GM12878 (cell line): Measurements from ENCODE around the gene COL15A1. TPM values are rescaled to one million over a fixed set of nuclear protein-coding genes. Genes with fewer than 3 reads are reported as not detected.

Source experiments
- ATAC-seq: fragments of 200-7000 bp; cut with Tn5 transposase; 3 replicates; pipeline ENCODE4 v1.9.1; 2020; ENCODE audit warnings: mild to moderate bottlenecking, moderate library complexity
- BruUV-seq: library from RNA; stranded (reverse); fragments of 400-500 nt; replicated peaks from 2 replicates; lab custom pipeline; 2021; lab: Mats Ljungman, UMichigan
- CTCF ChIA-PET: fragments of 300-600 bp; sonication (Branson Sonifier 250); formaldehyde crosslinking; extraction: SDS; loops from one replicate; lab custom pipeline; 2021; ENCODE audit warnings: inconsistent platforms; lab: Yijun Ruan, JAX
- POLR2A ChIA-PET: fragments of 350-600 bp; formaldehyde crosslinking; extraction: SDS; loops from one replicate; lab custom pipeline; 2021; ENCODE audit warnings: inconsistent platforms; lab: Charles Lee
- RAD21 ChIA-PET: fragments of 300-600 bp; sonication (Branson Sonifier 250); formaldehyde crosslinking; loops from one replicate; lab custom pipeline; 2023; ENCODE audit warnings: antibody characterized with exemption; ENCODE audit not compliant: unreplicated experiment; lab: Charles Lee
- SMC1A ChIA-PET: fragments of 300-600 bp; sonication (Branson Sonifier 250); formaldehyde crosslinking; loops from one replicate; lab custom pipeline; 2023; ENCODE audit not compliant: unreplicated experiment, uncharacterized antibody; lab: Charles Lee
- DNase-seq: peaks from one replicate; pipeline ENCODE4 v3.0.0-alpha.2; 2011; ENCODE audit warnings: low read depth, low spot score
- FAIRE-seq: peaks from 3 replicates; lab custom pipeline; 2011; peaks lifted over from hg19 to GRCh38; lab: Jason Lieb, UNC
- H2AFZ ChIP-seq: 2 replicates; pipeline ENCODE4 v1.6.0; 2011; ENCODE audit warnings: low read depth, low read length, control low read depth; ENCODE audit not compliant: control insufficient read depth
- H3K27ac ChIP-seq: 2 replicates; pipeline ENCODE4 v1.5.1; 2011; ENCODE audit warnings: control low read depth; ENCODE audit not compliant: control insufficient read depth, insufficient read depth
- H3K27me3 ChIP-seq, 2 experiments: replicated peaks in 1 of 2; 2 replicates each; pipeline versions ENCODE4 v1.6.0 to v1.6.1; 2011; ENCODE audit warnings: low read length in 1 of 2; ENCODE audit not compliant: control insufficient read depth in 2 of 2, insufficient read depth in 2 of 2
- H3K36me3 ChIP-seq, 2 experiments: 2 replicates each; pipeline ENCODE4 v1.5.1; 2011; ENCODE audit warnings: low read length in 1 of 2; ENCODE audit not compliant: control insufficient read depth in 2 of 2, insufficient read depth in 2 of 2
- H3K4me1 ChIP-seq: 2 replicates; pipeline ENCODE4 v1.6.1; 2011; ENCODE audit warnings: mild to moderate bottlenecking, low read length, moderate library complexity, mixed read lengths; ENCODE audit not compliant: control insufficient read depth, insufficient read depth
- H3K4me2 ChIP-seq: 2 replicates; pipeline ENCODE4 v1.6.0; 2011; ENCODE audit warnings: control low read depth; ENCODE audit not compliant: control insufficient read depth, insufficient read depth
- H3K4me3 ChIP-seq: fragments of 200-600 bp; sonication (generic); 2 replicates; pipeline ENCODE4 v1.5.1; 2016
- H3K79me2 ChIP-seq: 2 replicates; pipeline ENCODE4 v1.6.0; 2011; ENCODE audit warnings: low read length; ENCODE audit not compliant: control insufficient read depth, insufficient read depth
- H3K9ac ChIP-seq: 2 replicates; pipeline ENCODE4 v1.8.0; 2011; ENCODE audit warnings: low read length, control low read depth, mixed read lengths; ENCODE audit not compliant: control insufficient read depth, insufficient read depth
- H3K9me3 ChIP-seq: replicated peaks from 3 replicates; pipeline ENCODE4 v1.5.1; 2011; ENCODE audit warnings: mild to moderate bottlenecking, low read length; ENCODE audit not compliant: control insufficient read depth, insufficient read depth
- H4K20me1 ChIP-seq: 2 replicates; pipeline ENCODE4 v1.6.0; 2011; ENCODE audit not compliant: control insufficient read depth, insufficient read depth
- CHD2 ChIP-seq: IDR thresholded peaks from 2 replicates; pipeline ENCODE4 v1.6.1; 2011; ENCODE audit warnings: low read depth, low read length, improper control_type of control experiment, borderline replicate concordance
- CHD4 ChIP-seq: fragments of 200-600 bp; sonication (generic); IDR thresholded peaks from 2 replicates; pipeline ENCODE4 v1.6.1; 2016; ENCODE audit warnings: mild to moderate bottlenecking
- HDAC2 ChIP-seq: fragments of 200-600 bp; sonication (generic); IDR thresholded peaks from 2 replicates; pipeline ENCODE4 v1.6.1; 2017
- NR2C2 ChIP-seq: IDR thresholded peaks from 2 replicates; pipeline ENCODE4 v1.6.1; 2011; ENCODE audit warnings: borderline replicate concordance, low read depth; ENCODE audit not compliant: control insufficient read depth, insufficient read length
- RAD51 ChIP-seq: fragments of 450-650 bp; IDR thresholded peaks from 2 replicates; pipeline ENCODE4 v1.6.1; 2016; ENCODE audit warnings: moderate library complexity, mild to moderate bottlenecking, inconsistent platforms
- RBBP5 ChIP-seq: fragments of 200-600 bp; sonication (generic); conservative IDR thresholded peaks from 2 replicates; pipeline ENCODE4 v1.6.1; 2016
- RELA ChIP-seq: fragments of 450-650 bp; IDR thresholded peaks from 2 replicates; pipeline ENCODE4 v1.8.0; 2014; ENCODE audit warnings: borderline replicate concordance; ENCODE audit not compliant: partially characterized antibody
- SIX5 ChIP-seq: IDR thresholded peaks from 2 replicates; pipeline ENCODE4 v1.6.1; 2011; ENCODE audit warnings: mild to moderate bottlenecking, low read depth, low read length, moderate library complexity; ENCODE audit not compliant: severe bottlenecking
- TCF12 ChIP-seq: IDR thresholded peaks from 2 replicates; pipeline ENCODE4 v1.6.1; 2011; ENCODE audit warnings: low read depth, mild to moderate bottlenecking, low read length
- ZNF24 ChIP-seq: fragments of 450-650 bp; IDR thresholded peaks from 2 replicates; pipeline ENCODE4 v1.6.1; 2017; ENCODE audit warnings: antibody characterized with exemption, mild to moderate bottlenecking
- WGBS: methylation state at CpG from one replicate; pipeline ENCODE4 v1.1.6; 2016; ENCODE audit warnings: low lambda C conversion rate; ENCODE audit not compliant: insufficient replicate concordance, insufficient coverage; ENCODE audit errors: missing lambda C conversion rate; 5-methylcytosine and 5-hydroxymethylcytosine counted together
- in situ Hi-C: fragments of 300-500 bp; cut with MboI; formaldehyde crosslinking; loops from 9 replicates; pipeline ENCODE4 v1.14.3; 2018; ENCODE audit warnings: mixed read lengths
- intact Hi-C: fragments of 100-400 bp; cut with micrococcal nuclease; formaldehyde crosslinking; loops from one replicate; pipeline ENCODE4 v1.14.2; 2022; ENCODE audit not compliant: unreplicated experiment
- polyA plus RNA-seq, 11 experiments: library from polyadenylated mRNA; depleted of rRNA in 4 of 11; unstranded in 6 of 11; stranded (reverse) in 5 of 11; fragments of >200 nt; fragmentation: Nextera tagmentation in 4 of 11; fragmentation: Illumina TruSeq in 1 of 11; extraction: Ambion mirVana in 4 of 11; extraction: Trizol in 1 of 11; gene quantifications; 1 replicate in 1 of 11; 2 replicates in 10 of 11; pipeline versions ENCODE4 v1.2.1 to v1.2.3, GENCODE V29; 2011 to 2016; ENCODE audit warnings: inconsistent platforms in 2 of 11, missing spikeins in 2 of 11, low read depth in 1 of 11
- total RNA-seq, 4 experiments: library from RNA; depleted of rRNA in 3 of 4; stranded (reverse); fragments of >200 nt in 3 of 4; fragmentation: Illumina TruSeq in 1 of 4; extraction: Trizol in 1 of 4; gene quantifications; 2 replicates each; pipeline versions ENCODE4 v1.2.1 to v1.2.3, GENCODE V29; 2013 to 2021
- TF ChIP-seq, protein P1 (sequence below): IDR thresholded peaks from 2 replicates; pipeline ENCODE4 v1.6.1; 2012; ENCODE audit warnings: low read depth, low read length, improper control_type of control experiment
- TF ChIP-seq, protein P2 (sequence below): fragments of 450-650 bp; formaldehyde crosslinking; IDR thresholded peaks from 2 replicates; pipeline ENCODE4 v1.5.0; 2022; ENCODE audit warnings: mild to moderate bottlenecking, missing genetic modification characterization

Gene COL15A1
- total and polyA plus RNA-seq, 10 of the 15 experiments (the other 5 are each of a cell fraction or from before 2014, with no cell fraction given) = 0.01 to 0.28 (median 0.06) TPM; not detected in 2

DNA sequence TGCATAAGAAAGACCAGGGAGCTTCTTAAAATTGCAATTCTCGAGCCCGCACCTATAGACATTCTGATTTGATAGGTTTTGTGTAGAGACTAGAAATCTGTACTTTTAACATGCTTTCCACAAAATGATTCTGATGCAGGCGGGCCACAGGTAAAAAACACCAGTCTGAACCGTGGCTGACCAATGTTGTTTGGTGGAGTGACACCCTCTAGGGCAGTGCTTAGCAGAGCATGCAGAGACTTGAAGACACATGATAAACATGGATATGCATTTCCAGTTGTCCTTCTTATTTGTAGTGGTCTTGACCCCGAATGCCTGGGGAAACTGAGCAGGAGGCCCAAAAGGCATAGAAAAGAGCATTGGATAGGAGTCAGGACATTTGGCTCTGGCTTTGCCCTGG lies 10.5 kb upstream of the COL15A1 start:
- intact Hi-C loops = no loop called here
- Histone ChIP-seq H3K4me2 (no peak overlapping the region), H3K4me3 (no peak overlapping the region), H3K9ac (no peak overlapping the region), H4K20me1 (no peaks in the 10 kb centered on the region), H3K4me1 (no peaks in the 10 kb centered on the region), H3K9me3 (no peaks in the 10 kb centered on the region), H3K27ac (no peak overlapping the region), H3K36me3 (no peaks in the 10 kb centered on the region), H3K27me3 (no peaks in the 10 kb centered on the region; a peak in 2 of 4 replicates), H2AFZ (no peak overlapping the region), H3K79me2 (no peaks in the 10 kb centered on the region)
- ChIA-PET SMC1A (no interaction called here), CTCF (no interaction called here), RAD21 (no interaction called here), POLR2A (no interaction called here)
- TF ChIP-seq, protein P1, sequence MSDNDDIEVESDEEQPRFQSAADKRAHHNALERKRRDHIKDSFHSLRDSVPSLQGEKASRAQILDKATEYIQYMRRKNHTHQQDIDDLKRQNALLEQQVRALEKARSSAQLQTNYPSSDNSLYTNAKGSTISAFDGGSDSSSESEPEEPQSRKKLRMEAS = no peak
- TF ChIP-seq TCF12 (no peak), RBBP5 (no peak), NR2C2 (no peak), CHD2 (no peak), SIX5 (no peak), RAD51 (no peak), RELA (no peak), CHD4 (no peak), ZNF24 (no peak), HDAC2 (no peak)
- TF ChIP-seq, protein P2, sequence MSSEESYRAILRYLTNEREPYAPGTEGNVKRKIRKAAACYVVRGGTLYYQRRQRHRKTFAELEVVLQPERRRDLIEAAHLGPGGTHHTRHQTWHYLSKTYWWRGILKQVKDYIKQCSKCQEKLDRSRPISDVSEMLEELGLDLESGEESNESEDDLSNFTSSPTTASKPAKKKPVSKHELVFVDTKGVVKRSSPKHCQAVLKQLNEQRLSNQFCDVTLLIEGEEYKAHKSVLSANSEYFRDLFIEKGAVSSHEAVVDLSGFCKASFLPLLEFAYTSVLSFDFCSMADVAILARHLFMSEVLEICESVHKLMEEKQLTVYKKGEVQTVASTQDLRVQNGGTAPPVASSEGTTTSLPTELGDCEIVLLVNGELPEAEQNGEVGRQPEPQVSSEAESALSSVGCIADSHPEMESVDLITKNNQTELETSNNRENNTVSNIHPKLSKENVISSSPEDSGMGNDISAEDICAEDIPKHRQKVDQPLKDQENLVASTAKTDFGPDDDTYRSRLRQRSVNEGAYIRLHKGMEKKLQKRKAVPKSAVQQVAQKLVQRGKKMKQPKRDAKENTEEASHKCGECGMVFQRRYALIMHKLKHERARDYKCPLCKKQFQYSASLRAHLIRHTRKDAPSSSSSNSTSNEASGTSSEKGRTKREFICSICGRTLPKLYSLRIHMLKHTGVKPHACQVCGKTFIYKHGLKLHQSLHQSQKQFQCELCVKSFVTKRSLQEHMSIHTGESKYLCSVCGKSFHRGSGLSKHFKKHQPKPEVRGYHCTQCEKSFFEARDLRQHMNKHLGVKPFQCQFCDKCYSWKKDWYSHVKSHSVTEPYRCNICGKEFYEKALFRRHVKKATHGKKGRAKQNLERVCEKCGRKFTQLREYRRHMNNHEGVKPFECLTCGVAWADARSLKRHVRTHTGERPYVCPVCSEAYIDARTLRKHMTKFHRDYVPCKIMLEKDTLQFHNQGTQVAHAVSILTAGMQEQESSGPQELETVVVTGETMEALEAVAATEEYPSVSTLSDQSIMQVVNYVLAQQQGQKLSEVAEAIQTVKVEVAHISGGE (CRISPR knock-in tag) = no peak
- in situ Hi-C loops = no loop called here
- no peak for DNase-seq
- FAIRE-seq = no peak
- 47% methylated on average over 5 of the region's 5 CpGs for WGBS
- no peak for ATAC-seq
- BruUV-seq = no TSS peak
